H1 (cell line): ENCODE results near the gene GNAT1.

Source experiments
- POLR2A ChIP-seq, 2 experiments: IDR thresholded peaks; 1 replicate in 1 of 2; 2 replicates in 1 of 2; pipeline ENCODE4 v1.6.1; 2011; ENCODE audit warnings: low read depth in 2 of 2, low read length in 2 of 2, mild to moderate bottlenecking in 2 of 2; ENCODE audit errors: control extremely low read depth in 1 of 2
- TF ChIP-seq, protein P1 (sequence below), 3 experiments: IDR thresholded peaks; 1 replicate in 2 of 3; 2 replicates in 1 of 3; pipeline versions ENCODE4 v1.5.1 to v1.6.1; 2011; ENCODE audit warnings: low read length in 3 of 3, mild to moderate bottlenecking in 3 of 3, inconsistent platforms in 2 of 3, low read depth in 1 of 3, moderate library complexity in 1 of 3; ENCODE audit not compliant: insufficient read depth in 1 of 3; ENCODE audit errors: control extremely low read depth in 1 of 3

DNA sequence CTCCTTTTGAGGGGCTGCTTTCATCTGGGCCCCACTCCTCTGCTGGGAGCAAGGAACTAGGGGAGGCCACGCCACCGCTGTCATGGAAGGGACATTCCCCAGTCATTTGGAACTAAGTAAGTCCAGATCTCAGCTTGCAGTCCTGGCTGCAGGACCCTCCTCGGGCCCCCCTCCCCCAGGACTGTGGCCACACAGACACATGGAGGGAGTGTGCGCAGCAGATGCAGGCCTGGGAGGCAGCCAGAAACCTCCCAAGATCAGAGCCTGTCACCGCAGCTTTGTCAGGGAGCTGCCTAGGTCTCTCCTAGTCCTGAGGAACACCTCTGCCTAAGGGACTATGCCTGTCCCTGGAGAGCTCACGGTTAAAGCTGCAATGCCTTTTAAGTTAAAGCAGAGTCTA, 43.5 kb upstream of the GNAT1 start:
- TF ChIP-seq POLR2A (IDR thresholded peaks at IDR 0.05; ENCODE audit: control extremely low read depth in 1 of 2, low read depth in 2 of 2, low read length in 2 of 2): no peak
- TF ChIP-seq, protein P1, sequence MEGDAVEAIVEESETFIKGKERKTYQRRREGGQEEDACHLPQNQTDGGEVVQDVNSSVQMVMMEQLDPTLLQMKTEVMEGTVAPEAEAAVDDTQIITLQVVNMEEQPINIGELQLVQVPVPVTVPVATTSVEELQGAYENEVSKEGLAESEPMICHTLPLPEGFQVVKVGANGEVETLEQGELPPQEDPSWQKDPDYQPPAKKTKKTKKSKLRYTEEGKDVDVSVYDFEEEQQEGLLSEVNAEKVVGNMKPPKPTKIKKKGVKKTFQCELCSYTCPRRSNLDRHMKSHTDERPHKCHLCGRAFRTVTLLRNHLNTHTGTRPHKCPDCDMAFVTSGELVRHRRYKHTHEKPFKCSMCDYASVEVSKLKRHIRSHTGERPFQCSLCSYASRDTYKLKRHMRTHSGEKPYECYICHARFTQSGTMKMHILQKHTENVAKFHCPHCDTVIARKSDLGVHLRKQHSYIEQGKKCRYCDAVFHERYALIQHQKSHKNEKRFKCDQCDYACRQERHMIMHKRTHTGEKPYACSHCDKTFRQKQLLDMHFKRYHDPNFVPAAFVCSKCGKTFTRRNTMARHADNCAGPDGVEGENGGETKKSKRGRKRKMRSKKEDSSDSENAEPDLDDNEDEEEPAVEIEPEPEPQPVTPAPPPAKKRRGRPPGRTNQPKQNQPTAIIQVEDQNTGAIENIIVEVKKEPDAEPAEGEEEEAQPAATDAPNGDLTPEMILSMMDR (IDR thresholded peaks at IDR 0.05; ENCODE audit: control extremely low read depth in 1 of 3, insufficient read depth in 1 of 3, low read depth in 1 of 3, low read length in 3 of 3): no peak
